ACHN (cell line): ENCODE results near the gene ERF.
A peak's percentile ranks its signal among the peaks of the same experiment; 100 is the strongest.
"Not testable (repeated sequence)": the region's sequence is repeated elsewhere in the genome, so short reads cannot be mapped to it uniquely, and the experiment has no call there.

Source experiments
- DNase-seq: peaks from one replicate; pipeline ENCODE4 v3.0.0-alpha.2; 2015
- in situ Hi-C: cut with HindIII; loops from 2 replicates; pipeline ENCODE4 v1.10.0; 2017; ENCODE audit warnings: low sequenced_read_pairs, low pct_ligation_motif_present, low pct_unique_long_range_greater_than_20kb

Gene ERF

DNA sequence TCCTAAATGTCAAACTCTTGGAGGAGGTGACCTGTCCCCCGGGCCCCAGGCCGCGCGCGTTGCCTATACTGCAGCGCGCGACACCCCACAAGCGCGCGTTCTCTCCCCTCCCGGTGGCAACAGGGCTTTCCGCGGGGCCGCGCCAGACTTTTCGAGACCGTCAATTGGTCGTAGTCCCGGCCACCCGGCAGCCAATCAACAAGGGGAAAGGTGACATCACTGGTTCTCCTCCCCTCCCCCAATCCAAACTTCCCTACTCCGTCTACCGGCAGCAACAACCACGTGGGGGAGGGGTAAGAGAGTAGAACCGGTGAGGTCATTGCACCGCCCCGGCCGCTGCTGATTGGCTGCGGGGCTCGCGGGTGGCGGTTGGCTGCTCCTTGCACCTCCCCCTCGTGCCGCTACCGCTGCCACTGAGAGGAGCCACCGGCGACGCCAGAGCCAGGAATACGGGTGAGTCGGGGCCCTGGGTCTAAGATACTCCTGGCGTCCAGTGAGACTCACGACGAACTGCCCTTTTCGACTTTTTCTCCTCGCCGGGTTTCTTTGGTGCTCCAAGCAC lies 13.3 kb upstream of the ERF start:
- in situ Hi-C loops, result no loop called here
- DNase-seq, result peak; percentile 98

- in situ Hi-C loops, result no loop called here
- no peak for DNase-seq
Measured at GRCh38 chr19:42267644-42268141, 12.8 kb upstream of the ERF start.

- DNase-seq, in situ Hi-C loops: not testable (repeated sequence)
Measured at GRCh38 chr19:42266928-42267603, 12.1 kb upstream of the ERF start.

DNA sequence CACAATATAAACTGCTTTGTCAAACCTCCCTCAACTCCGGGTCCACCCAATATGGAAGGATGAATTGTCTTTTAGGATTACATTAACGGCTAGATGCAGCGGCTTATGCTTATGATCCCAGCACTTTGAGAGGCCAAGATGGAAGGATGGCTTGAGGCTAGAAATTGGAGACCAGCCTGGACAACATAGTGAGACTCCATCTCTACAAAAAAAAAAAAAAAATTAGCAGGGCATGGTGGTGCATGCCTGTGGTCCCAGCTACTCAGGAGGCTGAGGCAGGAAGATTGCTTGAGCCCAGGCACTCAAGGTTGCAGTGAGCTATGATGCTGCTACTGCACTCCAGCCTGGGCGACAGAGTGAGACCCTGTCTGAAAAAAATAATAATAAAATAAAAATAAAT lies 11.2 kb upstream of the ERF start:
- DNase-seq, in situ Hi-C loops: not testable (repeated sequence)

DNA sequence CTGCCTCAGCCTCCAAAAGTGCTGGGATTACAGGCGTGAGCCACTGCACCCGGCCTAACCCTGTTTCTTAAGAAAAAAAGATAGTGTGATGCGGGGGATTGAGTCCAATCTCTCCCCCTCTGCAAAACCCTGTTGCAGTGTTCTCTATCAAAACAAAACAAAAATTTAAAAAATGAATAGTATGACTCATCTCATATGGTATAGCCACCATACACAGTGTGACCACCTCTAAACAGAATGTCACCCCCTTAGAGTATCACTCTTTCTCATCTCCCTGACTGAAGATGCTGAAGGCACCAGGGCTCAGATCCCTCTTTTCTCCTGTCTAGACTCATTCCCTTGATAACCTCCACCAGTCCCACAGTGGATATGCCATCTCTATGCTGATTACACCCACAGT lies 6.8 kb upstream of the ERF start:
- in situ Hi-C loops, result no loop called here
- no peak for DNase-seq

GRCh38 chr19:42257842-42258241 lies 2.9 kb upstream of the ERF start:
- in situ Hi-C loops, result not testable (repeated sequence)

GRCh38 chr19:42255766-42256745 lies 1.1 kb upstream of the ERF start:
- DNase-seq, result peak; percentile 67
- in situ Hi-C loops, result no loop called here

More at GRCh38 chr19:42257842-42258241, 2.9 kb upstream of the ERF start:
- not testable (repeated sequence) for DNase-seq

DNA sequence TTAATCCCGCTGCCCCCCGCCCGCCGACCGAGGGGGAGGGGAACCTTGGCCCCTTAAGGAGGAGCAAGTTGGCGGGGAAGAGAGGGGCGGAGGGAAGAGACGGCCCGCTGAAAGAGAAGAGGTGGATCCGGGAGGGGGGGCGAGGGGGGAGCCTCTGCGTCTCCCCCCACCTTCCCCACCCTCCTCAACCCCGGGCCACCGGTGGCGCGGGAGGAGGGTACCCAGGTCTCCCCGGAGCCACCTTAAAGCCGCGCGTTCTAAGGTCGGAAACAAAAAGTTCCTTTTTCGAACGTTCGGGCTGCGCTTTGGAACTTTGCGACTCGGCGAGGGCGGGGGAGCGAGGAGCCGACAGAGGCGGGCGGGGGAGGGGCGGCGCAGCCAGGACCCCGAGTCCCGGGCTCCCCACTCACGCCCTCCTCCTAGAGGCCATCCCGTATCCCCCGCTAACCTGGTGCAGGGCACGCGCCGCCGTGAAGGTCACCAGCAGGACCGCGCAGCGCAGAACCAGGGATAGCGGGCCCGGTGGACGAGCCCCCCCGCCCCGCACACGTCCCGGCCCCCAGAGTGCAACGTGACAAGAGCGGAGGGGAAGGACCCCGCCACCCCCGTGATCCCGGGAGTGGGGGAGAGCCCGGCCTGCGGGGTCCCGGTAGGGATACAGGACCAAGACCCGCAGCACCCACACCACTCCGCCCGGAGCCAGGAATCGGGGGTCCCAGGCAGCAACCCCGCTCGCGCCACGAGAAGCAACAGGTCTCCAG lies 659 bp downstream of the ERF start:
- DNase-seq, result peak; percentile 58
- in situ Hi-C loops, result no loop called here

DNA sequence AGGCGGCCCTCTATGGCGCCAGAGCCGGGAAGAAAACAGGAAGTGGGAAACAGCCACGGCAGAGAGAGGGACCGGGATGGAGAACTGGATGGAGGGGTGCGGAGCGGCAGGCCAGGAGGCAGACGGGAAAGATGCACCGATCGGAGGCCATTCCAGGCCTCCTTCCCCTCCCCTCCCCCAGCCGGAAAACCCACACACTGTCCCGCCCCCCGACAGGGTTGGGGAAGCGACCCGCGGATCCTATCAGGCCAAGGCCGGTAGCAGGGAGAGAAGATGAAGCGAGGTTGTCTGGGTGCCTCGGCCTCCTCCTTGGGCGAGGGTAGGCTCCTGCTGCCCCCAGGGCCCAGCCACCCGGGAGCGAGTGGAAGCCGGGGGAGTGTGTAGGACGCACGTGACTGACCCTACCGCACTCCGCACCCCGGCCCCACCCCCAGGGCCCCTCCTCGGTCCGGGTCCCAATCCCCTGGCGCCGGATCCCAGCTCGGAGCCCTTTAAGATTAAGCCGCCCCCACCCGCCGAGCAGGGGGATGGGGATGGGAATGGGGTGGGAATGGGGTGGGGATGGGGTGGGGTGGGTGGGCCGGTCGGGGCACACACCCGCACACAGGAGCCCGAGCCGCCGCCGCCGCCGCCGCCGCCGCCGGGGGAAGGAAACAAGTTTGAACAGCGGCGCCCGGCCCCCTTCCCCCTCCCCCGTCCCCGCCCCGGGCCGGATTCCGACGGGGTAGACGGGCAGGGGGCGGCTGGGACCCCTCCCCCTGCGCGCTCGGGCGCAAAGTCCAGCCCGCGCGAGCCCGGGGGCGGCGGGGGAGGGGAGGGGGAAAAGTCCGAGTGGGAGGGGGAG lies 1.5 kb downstream of the ERF start:
- in situ Hi-C loops, result no loop called here
- DNase-seq, result peak; percentile 35

- no peak for DNase-seq
- in situ Hi-C loops, result no loop called here
Measured at GRCh38 chr19:42252365-42253244, 2.3 kb downstream of the ERF start.

DNA sequence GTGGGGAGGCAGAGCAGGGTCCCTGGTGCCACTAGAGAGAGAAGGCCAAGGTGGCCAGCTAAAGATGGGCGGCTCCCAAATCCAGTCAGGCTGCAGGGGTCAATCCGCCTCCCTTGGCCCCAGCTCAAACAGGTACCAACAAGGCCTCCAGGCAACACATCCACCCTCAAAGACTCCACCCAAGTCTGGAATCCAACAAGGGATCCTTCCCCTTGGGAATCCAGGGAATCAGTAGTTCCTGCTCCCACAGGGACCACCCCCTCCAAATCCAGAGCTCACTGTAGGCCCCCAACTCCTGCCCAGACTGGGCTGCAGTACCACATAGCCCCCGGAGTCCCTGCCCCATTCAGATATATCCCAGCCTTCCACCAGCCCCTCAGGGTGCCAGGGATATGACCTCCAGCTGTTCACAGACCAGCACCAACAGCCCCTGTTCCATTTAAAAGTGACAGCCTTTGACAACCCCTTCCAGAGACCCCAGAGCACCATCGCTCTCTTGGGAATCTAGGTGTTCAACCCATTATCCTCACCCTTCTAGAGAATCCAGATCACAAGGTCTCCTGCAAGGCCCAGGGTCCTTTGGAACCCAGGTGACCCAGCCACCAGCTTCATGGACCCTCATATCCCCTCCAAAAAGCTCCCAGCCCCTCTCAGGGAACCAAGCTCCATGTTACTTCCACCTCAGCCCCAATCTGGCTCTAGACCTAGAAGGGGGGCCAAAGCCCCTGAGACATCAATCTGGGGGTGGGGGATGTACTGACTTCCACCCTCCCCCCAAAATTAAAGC lies 3.2 kb downstream of the ERF start:
- no peak for DNase-seq
- in situ Hi-C loops, result no loop called here

GRCh38 chr19:42250666-42251531 lies 4.0 kb downstream of the ERF start:
- in situ Hi-C loops, result no loop called here
- DNase-seq, result no peak

- in situ Hi-C loops, result no loop called here
- DNase-seq, result no peak
Measured at GRCh38 chr19:42250183-42250665, 4.7 kb downstream of the ERF start.

GRCh38 chr19:42249769-42250168 lies 5.2 kb downstream of the ERF start:
- DNase-seq, result no peak
- in situ Hi-C loops, result no loop called here

DNA sequence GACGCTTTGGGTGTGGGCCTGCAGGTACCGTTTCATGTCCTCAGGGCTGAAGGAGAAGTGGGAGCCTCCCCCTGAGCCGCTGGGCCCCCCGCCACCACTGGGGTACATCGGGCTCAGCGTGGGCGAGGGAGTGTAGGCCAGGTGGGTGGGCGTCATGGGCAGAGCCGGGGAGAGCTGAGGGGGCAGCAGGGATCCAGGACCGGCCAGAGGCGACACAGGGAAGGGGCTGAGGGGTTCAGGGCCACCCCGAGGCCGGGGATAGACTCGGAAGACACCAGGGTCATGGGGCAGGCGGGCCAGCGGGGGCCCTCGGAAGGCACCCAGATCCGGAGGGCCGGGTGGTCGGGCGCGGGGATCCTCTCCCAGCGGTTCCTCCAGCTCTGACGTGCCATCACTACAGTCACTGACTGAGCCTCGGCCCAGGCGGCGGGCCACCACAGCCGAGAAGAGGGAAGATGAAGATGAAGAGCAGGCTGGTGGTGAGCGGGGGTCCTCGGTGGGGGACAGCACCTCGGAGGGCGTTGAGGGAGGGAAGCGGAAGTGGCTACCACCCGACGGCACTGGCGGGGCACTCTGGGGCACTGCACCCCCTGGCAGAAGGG lies 5.7 kb downstream of the ERF start:
- in situ Hi-C loops, result no loop called here
- no peak for DNase-seq
